K562 (cell line): ENCODE results near the gene OR14A2. TPM values are rescaled to one million over a fixed set of nuclear protein-coding genes. Genes with fewer than 3 reads are reported as not detected.
"Not testable (repeated sequence)": the region's sequence is repeated elsewhere in the genome, so short reads cannot be mapped to it uniquely, and the experiment has no call there.

Experiments used
- ATAC-seq: fragments of 200-7000 bp; cut with Tn5 transposase; 3 replicates; pipeline ENCODE4 v1.9.1; 2020; ENCODE audit warnings: moderate library complexity
- BruUV-seq: library from RNA; stranded (reverse); fragments of 400-500 nt; replicated peaks from 2 replicates; lab custom pipeline; 2021; lab: Mats Ljungman, UMichigan
- CTCF ChIA-PET: fragments of 300-600 bp; formaldehyde crosslinking; extraction: SDS; loops from one replicate; lab custom pipeline; 2021; ENCODE audit warnings: low intra/inter-chr PET ratio; lab: Yijun Ruan, JAX
- POLR2A ChIA-PET: fragments of 300-600, 350-650 bp; sonication (Branson Sonifier 250); formaldehyde crosslinking; extraction: SDS; loops from one replicate; lab custom pipeline; 2021; ENCODE audit warnings: antibody characterized with exemption, inconsistent platforms; lab: Yijun Ruan, JAX
- DNase-seq, 4 experiments: peaks; one replicate each; pipeline versions ENCODE4 v3.0.0 to v3.0.0-alpha.2; 2011 to 2018; ENCODE audit warnings: low spot score in 3 of 4, mixed read lengths in 3 of 4; ENCODE audit errors: extremely low read depth in 1 of 4
- FAIRE-seq: peaks from 2 replicates; lab custom pipeline; 2011; peaks lifted over from hg19 to GRCh38; lab: Jason Lieb, UNC
- H2AFZ ChIP-seq: 2 replicates; pipeline ENCODE4 v1.6.0; 2011; ENCODE audit warnings: low read depth, low read length, control low read depth, inconsistent platforms
- H3K27ac ChIP-seq: fragments of 200-600 bp; 3 replicates; pipeline ENCODE4 v1.8.0; 2011; ENCODE audit warnings: low read depth, mild to moderate bottlenecking, control low read depth, inconsistent platforms, low read length, moderate library complexity, mixed read lengths; ENCODE audit errors: extremely low read depth
- H3K27me3 ChIP-seq, 2 experiments: fragments of 300-600 bp in 1 of 2; 2 replicates in 1 of 2; 3 replicates in 1 of 2; pipeline versions ENCODE4 v1.6.0 to v1.8.0; 2011; ENCODE audit warnings: inconsistent platforms in 2 of 2, low read length in 2 of 2, mild to moderate bottlenecking in 1 of 2, mixed read lengths in 1 of 2, moderate library complexity in 1 of 2; ENCODE audit not compliant: control insufficient read depth in 2 of 2, insufficient read depth in 2 of 2
- H3K36me3 ChIP-seq: fragments of 300-600 bp; 3 replicates; pipeline ENCODE4 v1.8.0; 2011; ENCODE audit warnings: mild to moderate bottlenecking, low read length, inconsistent platforms; ENCODE audit not compliant: control insufficient read depth, insufficient read depth
- H3K4me1 ChIP-seq, 2 experiments: fragments of 200-600 bp in 1 of 2; replicated peaks in 1 of 2; 2 replicates in 1 of 2; 3 replicates in 1 of 2; pipeline versions ENCODE4 v1.5.1 to v1.8.0; 2011; ENCODE audit warnings: inconsistent platforms in 2 of 2, low read length in 2 of 2, mild to moderate bottlenecking in 1 of 2, mixed read lengths in 1 of 2, moderate library complexity in 1 of 2; ENCODE audit not compliant: control insufficient read depth in 2 of 2, insufficient read depth in 2 of 2
- H3K4me2 ChIP-seq: 2 replicates; pipeline ENCODE4 v1.6.1; 2011; ENCODE audit warnings: low read length, control low read depth, inconsistent platforms, mixed read lengths; ENCODE audit not compliant: insufficient read depth
- H3K4me3 ChIP-seq: fragments of 200-600 bp; sonication (generic), shearing (Covaris generic); 2 replicates; pipeline ENCODE4 v1.5.1; 2016; ENCODE audit warnings: control low read depth, inconsistent platforms
- H3K79me2 ChIP-seq: fragments of 200-600 bp; 3 replicates; pipeline ENCODE4 v1.8.0; 2011; ENCODE audit warnings: low read length, inconsistent platforms; ENCODE audit not compliant: control insufficient read depth, insufficient read depth
- H3K9ac ChIP-seq, 2 experiments: 2 replicates each; pipeline versions ENCODE4 v1.6.0 to v1.6.1; 2011; ENCODE audit warnings: low read depth in 2 of 2, low read length in 2 of 2, control low read depth in 1 of 2, inconsistent platforms in 1 of 2, mild to moderate bottlenecking in 1 of 2, mixed read lengths in 1 of 2; ENCODE audit not compliant: insufficient read depth in 1 of 2
- H3K9me1 ChIP-seq: one replicate; pipeline ENCODE4 v1.6.0; 2011; ENCODE audit warnings: inconsistent platforms, mild to moderate bottlenecking, low read length, moderate library complexity; ENCODE audit not compliant: control insufficient read depth, insufficient read depth
- H3K9me3 ChIP-seq: replicated peaks from 2 replicates; pipeline ENCODE4 v1.5.1; 2011; ENCODE audit warnings: low read depth, low read length, inconsistent platforms; ENCODE audit not compliant: control insufficient read depth, insufficient read depth
- H4K20me1 ChIP-seq: replicated peaks from 2 replicates; pipeline ENCODE4 v1.6.1; 2011; ENCODE audit warnings: low read length, inconsistent platforms, mixed read lengths; ENCODE audit not compliant: control insufficient read depth, insufficient read depth
- BCOR ChIP-seq: fragments of 450-650 bp; IDR thresholded peaks from 2 replicates; pipeline ENCODE4 v1.6.1; 2016
- CBX2 ChIP-seq: fragments of 200-600 bp; sonication (generic); IDR thresholded peaks from one replicate; pipeline ENCODE4 v1.6.1; 2012; ENCODE audit warnings: mild to moderate bottlenecking, low read length, inconsistent platforms; ENCODE audit not compliant: insufficient read depth, poor library complexity, severe bottlenecking
- GTF2F1 ChIP-seq: IDR thresholded peaks from 2 replicates; pipeline ENCODE4 v1.6.1; 2011; ENCODE audit warnings: low read depth, low read length, improper control_type of control experiment
- HDAC2 ChIP-seq: fragments of 450-650 bp; IDR thresholded peaks from 2 replicates; pipeline ENCODE4 v1.6.1; 2016; ENCODE audit warnings: mild to moderate bottlenecking
- RB1 ChIP-seq: fragments of 450-650 bp; IDR thresholded peaks from 2 replicates; pipeline ENCODE4 v1.6.1; 2017; ENCODE audit warnings: low read depth, mild to moderate bottlenecking
- SMARCB1 ChIP-seq: IDR thresholded peaks from 2 replicates; pipeline ENCODE4 v1.6.1; 2011; ENCODE audit warnings: improper control_type of control experiment, low read depth; ENCODE audit not compliant: insufficient read length
- ZBTB34 ChIP-seq: fragments of 250-450 bp; sonication (Bioruptor Pico); IDR thresholded peaks from 2 replicates; pipeline ENCODE4 v1.8.0; 2021; ENCODE audit warnings: mild to moderate bottlenecking, moderate library complexity
- ZSCAN29 ChIP-seq: fragments of 450-650 bp; IDR thresholded peaks from 2 replicates; pipeline ENCODE4 v1.6.1; 2017
- WGBS: fragments of 100-300 bp; shearing (Covaris generic); methylation state at CpG from one replicate; pipeline ENCODE4 v1.1.6; 2016; ENCODE audit warnings: low coverage, mixed read lengths; ENCODE audit not compliant: insufficient coverage; ENCODE audit errors: missing lambda C conversion rate; 5-methylcytosine and 5-hydroxymethylcytosine counted together
- in situ Hi-C: fragments of 300-500 bp; cut with MboI; formaldehyde crosslinking; loops from 4 replicates; pipeline ENCODE4 v1.15.0; 2018; ENCODE audit warnings: inconsistent platforms, mixed read lengths
- intact Hi-C: fragments of 100-400 bp; cut with micrococcal nuclease; formaldehyde crosslinking; loops from 2 replicates; pipeline ENCODE4 v1.14.2; 2022
- polyA plus RNA-seq, 8 experiments: library from polyadenylated mRNA; depleted of rRNA in 4 of 8; stranded (reverse) in 5 of 8; unstranded in 3 of 8; fragments of >200 nt; fragmentation: Nextera tagmentation in 2 of 8; fragmentation: Illumina TruSeq in 1 of 8; extraction: Ambion mirVana in 2 of 8; extraction: Trizol in 1 of 8; gene quantifications; 2 replicates each; pipeline versions ENCODE4 v1.2.1 to v1.2.3, GENCODE V29; 2011 to 2014; ENCODE audit warnings: inconsistent platforms in 1 of 8, missing spikeins in 1 of 8
- total RNA-seq, 7 experiments: library from RNA; depleted of rRNA in 6 of 7; stranded (reverse); fragments of >200 nt in 6 of 7; fragmentation: Illumina TruSeq in 2 of 7; extraction: Trizol in 2 of 7; gene quantifications; 2 replicates each; pipeline versions ENCODE4 v1.2.1 to v1.2.3, GENCODE V29; 2011 to 2021; ENCODE audit warnings: low replicate concordance in 1 of 7

Gene OR14A2
- total and polyA plus RNA-seq, 9 of the 15 experiments (the other 6 are each of a cell fraction or from before 2014, with no cell fraction given), result not detected

- no peak within 1 kb of the TSS for H3K4me2 ChIP-seq
- H2AFZ ChIP-seq, result no peak within 1 kb of the TSS
- no peak within 1 kb of the TSS for H3K4me3 ChIP-seq
- FAIRE-seq (no peak), ATAC-seq (no peak), DNase-seq (no peak)
- H3K79me2 ChIP-seq, result no peaks in the 10 kb centered on the region
- peaks cover 7% of the 10 kb centered on the region; the same call in 1 of the 2 replicates for H3K9me3 ChIP-seq
- no peaks in the 10 kb centered on the region for H3K4me1 ChIP-seq
- TF ChIP-seq ZBTB34 (CRISPR knock-in tag), result no peak
- TF ChIP-seq ZSCAN29, result no peak
- TF ChIP-seq RB1, result no peak
- TF ChIP-seq BCOR, result no peak
- no peaks in the 10 kb centered on the region for H3K36me3 ChIP-seq
- in situ Hi-C loops, result no loop called here
- H3K27ac ChIP-seq, result no peak within 1 kb of the TSS
- POLR2A ChIA-PET, result no interaction called here
- no peaks in the 10 kb centered on the region for H3K27me3 ChIP-seq
- intact Hi-C loops, result no loop called here
- WGBS, result 2% methylated on average over 3 of the region's 3 CpGs
- CTCF ChIA-PET, result no interaction called here
- no peaks in the 10 kb centered on the region for H3K9me1 ChIP-seq
- BruUV-seq, result no TSS peak
- H3K9ac ChIP-seq, result no peak within 1 kb of the TSS
- no peaks in the 10 kb centered on the region for H4K20me1 ChIP-seq
Observed at GRCh38 chr1:247716546-247716945, 31.4 kb downstream of the OR14A2 start, which contains the start of gene OR6F1. Gene OR6F1 (minus strand): TSS chr1:247716646. CDS start chr1:247712755, 3,891 bp downstream.

- BruUV-seq, result no TSS peak
- TF ChIP-seq HDAC2, result no peak
- TF ChIP-seq SMARCB1, result no peak
- no peak for TF ChIP-seq GTF2F1
- TF ChIP-seq CBX2, result no peak
- H3K36me3 ChIP-seq, result no peaks in the 10 kb centered on the region
- FAIRE-seq (no peak), DNase-seq (no peak), ATAC-seq (no peak)
- no peaks in the 10 kb centered on the region for H3K79me2 ChIP-seq
- H4K20me1 ChIP-seq, result no peaks in the 10 kb centered on the region
- ChIA-PET CTCF (no interaction called here), POLR2A (no interaction called here)
- H3K9ac ChIP-seq, result no peak overlapping the region
- no peak overlapping the region for H2AFZ ChIP-seq
- peaks cover 7% of the 10 kb centered on the region; the same call in 1 of the 2 replicates for H3K9me3 ChIP-seq
- no peaks in the 10 kb centered on the region for H3K4me1 ChIP-seq
- 1% methylated on average over 7 of the region's 7 CpGs for WGBS
- H3K4me3 ChIP-seq, result no peak overlapping the region
- H3K9me1 ChIP-seq, result no peaks in the 10 kb centered on the region
- H3K27me3 ChIP-seq, result no peaks in the 10 kb centered on the region
- H3K4me2 ChIP-seq, result no peak overlapping the region
- in situ Hi-C loops, result no loop called here
- H3K27ac ChIP-seq, result no peak overlapping the region
- intact Hi-C loops, result no loop called here
Observed at GRCh38 chr1:247713753-247714152, 34.2 kb downstream of the OR14A2 start.

- H3K4me3 ChIP-seq, BruUV-seq, H4K20me1 ChIP-seq, H3K27ac ChIP-seq, H3K36me3 ChIP-seq, H3K9ac ChIP-seq, POLR2A ChIA-PET, FAIRE-seq, H3K9me1 ChIP-seq, H3K79me2 ChIP-seq, H3K27me3 ChIP-seq, in situ Hi-C loops, H3K4me1 ChIP-seq, H2AFZ ChIP-seq, DNase-seq, ATAC-seq, intact Hi-C loops, H3K4me2 ChIP-seq, H3K9me3 ChIP-seq: not testable (repeated sequence)
- 2% methylated on average over 5 of the region's 8 CpGs for WGBS
- CTCF ChIA-PET, result interaction anchor here (0.7 kb wide), 1 partner anchor 70 kb away, joined by 3 read pairs; no protein-coding TSS in a partner anchor
Observed at GRCh38 chr1:247710681-247711080, 37.3 kb downstream of the OR14A2 start.
